HG03066 (cell line): Measurements from ENCODE around the gene RASL11B.

Source experiments
- ATAC-seq: cut with Tn5 transposase; IDR thresholded peaks from one replicate; pipeline ENCODE4 v1.9.1; 2021; ENCODE audit warnings: low read depth; ENCODE audit not compliant: unreplicated experiment

The RASL11B gene

DNA sequence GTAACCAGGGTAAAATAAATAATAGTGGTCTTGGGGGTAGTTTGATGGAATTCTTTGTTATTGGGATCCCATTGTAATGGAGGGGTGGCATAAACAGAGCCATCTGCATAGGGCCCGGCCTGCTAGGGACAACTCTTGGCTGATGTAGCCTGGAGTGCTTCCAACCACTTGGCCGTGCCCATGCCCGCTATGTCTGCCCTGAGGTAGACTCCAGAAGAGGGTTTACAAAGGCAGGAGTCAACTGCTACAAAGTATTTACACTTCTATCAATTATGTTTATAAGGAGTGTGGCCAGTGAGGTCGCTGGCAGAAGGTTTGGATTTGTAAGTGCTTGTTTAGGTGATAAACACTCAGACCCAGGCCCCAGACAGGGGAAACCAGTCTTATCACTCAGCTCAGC lies 8.1 kb downstream of the RASL11B start:
- no peak for ATAC-seq

DNA sequence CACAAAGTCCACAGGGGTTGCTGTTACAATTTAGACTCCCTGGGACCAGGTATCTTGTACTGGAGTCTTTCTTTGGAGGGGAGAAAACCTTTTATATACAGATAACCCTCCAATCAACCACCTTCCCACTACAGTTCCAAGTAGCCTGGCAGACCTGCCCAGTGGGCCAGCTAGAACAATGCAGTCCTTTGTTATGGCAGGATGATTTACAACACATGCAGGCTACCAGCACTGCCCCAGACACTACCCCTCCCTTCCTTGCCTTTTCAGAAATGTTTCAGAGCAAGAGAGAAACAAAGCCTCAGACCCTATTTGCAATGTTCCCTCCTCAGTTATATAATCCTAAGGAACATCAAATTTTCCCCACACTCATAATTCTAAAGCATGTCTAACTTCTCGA lies 11.1 kb downstream of the RASL11B start:
- no peak for ATAC-seq

DNA sequence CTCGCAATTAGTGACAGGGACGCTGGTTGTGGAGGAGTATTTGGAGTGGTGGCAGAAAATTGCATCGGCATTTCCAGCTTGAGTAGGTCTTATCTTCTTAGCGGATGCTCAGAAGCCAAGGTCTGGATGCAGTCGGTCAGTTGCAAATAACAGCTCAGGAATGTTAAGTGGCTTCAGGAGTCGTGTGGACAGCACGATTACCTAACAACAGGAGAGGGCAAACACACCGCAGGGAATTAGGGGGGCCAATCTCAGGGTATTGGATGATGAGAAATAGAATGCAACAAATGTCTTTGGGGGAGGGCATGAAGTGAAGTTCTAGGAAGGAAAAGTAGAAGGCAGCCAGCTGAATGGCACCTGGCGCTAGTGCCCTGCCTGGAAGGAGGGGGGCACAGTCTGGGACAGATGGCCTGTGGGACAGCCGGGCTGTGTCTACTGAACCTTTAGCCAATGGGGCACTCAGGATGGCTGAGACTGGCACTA lies 11.8 kb downstream of the RASL11B start:
- ATAC-seq = no peak

DNA sequence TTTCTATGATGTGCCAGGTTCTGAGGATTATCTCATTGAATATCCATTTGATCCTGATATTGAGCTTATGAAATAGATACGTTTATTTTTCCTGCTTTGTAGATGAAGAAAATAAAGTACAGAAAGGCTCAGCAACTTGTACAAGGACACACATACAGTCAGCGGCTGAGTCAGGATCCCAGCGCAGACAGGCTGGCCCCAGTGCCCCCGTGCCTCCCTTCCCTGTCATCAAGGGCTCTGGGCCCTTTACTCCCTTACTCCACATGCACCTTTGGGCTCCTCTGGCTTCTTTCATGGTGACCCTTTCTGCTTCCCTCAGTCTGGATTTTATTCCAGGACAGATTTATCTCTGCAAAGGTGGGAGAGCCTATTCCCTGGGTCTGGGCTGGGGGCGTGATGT lies 12.8 kb downstream of the RASL11B start:
- ATAC-seq = no peak

DNA sequence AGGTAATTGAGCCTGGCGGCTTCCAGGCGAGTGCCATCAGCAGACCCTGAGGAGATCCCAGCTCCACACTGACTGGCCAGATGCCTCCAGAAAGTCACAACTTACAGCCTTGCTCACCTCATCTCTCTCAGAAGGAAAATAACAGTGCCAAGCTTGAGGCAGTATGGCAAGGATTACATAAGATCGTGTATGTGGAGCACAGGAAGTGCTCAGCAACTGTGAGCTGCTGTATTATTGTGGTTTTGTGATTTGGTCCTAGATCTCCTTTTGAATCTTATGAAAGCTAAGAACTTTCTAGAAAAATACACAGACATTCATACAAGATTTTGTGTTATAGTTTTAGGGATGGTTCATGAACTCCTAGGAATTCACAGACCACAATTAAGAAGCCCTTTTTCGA lies 14.0 kb downstream of the RASL11B start:
- ATAC-seq = no peak

DNA sequence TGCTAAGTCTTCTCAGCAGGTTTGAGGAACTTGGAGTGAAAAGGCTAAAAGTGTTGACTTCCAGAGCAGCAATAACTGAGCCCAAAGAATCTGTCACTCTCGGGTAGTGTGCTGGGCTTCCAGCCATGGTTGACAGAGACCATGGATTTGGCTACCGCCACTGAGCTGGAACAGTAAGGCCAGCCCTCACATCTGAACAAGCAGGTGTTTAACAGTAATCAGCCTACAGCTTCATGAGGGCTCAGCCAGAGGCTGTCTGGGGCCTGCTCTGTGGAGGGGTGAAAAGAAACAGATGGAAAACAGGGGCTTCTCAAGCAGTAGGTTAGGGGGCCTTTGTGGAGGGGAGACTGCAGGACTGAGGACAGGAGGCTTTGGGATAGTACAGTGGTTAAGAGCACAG lies 14.9 kb downstream of the RASL11B start:
- ATAC-seq = no peak

DNA sequence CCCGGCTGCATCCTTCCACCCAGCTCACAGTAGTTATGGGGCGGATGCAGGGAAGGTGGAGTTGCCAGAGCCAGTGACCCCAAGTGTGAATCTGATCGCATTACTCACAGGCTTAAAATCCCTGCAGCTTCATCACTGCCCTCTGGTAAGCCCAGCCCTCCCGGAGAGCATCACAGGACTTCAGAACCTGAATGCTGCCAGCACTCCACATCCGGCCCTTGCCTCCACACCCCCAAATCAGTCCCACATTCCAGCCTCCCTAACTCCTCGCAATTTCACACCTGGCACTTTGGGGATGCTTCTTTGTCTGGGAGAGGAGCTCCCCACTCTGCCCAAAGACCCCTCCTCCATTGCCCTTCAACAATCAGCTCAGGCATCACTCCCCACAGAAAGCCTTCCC lies 15.6 kb downstream of the RASL11B start:
- ATAC-seq = no peak

DNA sequence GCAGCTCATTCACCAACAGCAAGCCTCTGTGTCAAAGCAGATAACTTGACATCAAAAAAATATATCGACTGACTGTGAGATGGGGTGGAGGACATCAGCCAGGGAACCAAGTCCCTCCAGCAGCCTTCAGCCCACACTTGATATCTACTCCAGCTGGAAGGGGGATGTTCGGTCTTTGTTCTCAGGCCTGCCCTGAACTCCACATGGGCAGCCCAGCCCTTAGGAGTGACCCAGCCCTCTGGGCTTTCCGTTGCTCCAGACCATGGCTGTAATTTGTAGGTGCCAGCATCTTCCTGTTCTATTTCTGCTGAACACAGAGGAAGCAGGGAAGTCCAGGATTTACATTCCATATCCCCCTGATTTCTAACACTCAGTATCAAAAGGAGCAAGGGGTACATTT lies 17.4 kb downstream of the RASL11B start:
- ATAC-seq = no peak

DNA sequence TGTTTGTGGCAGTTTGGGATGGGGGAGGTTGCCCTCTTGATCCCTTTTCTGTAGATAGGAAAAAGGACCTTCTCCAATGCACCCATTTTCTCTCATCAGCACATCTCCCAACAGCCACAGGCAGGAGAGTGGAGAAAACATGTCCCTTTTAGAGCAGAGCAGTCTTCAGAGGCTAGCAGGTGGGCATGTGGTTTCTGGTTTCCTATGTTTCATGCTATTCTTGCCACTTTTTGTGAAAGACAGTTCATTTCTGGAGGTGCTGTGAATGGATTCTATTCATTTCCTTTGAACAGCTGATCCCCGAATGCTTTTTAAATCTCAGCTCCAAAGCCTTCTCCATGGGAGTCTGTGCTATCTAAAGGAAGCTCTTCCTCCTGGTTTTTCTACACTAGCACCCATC lies 18.9 kb downstream of the RASL11B start:
- ATAC-seq = no peak

DNA sequence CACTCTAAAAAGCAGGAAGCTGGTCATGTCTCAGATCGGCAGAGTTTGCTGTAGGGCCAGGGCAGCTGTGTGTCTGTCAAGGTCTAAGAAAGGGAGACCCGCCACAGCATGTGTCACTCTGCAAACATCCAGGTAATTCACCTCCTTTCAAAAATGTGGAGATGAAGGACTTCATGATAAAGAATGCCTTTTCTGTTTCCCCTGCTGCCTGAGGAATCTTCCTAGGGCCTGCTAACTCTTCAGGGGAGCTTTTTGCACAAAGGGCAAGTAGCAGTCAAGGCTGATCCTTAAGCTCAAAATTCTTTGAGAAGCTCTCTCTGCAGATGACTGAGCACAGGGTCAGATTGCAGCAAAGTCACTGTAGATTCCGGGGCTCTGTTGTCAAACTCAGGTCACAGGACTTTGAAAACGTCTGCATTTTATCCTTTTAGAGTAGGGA lies 21.1 kb downstream of the RASL11B start:
- ATAC-seq = no peak

DNA sequence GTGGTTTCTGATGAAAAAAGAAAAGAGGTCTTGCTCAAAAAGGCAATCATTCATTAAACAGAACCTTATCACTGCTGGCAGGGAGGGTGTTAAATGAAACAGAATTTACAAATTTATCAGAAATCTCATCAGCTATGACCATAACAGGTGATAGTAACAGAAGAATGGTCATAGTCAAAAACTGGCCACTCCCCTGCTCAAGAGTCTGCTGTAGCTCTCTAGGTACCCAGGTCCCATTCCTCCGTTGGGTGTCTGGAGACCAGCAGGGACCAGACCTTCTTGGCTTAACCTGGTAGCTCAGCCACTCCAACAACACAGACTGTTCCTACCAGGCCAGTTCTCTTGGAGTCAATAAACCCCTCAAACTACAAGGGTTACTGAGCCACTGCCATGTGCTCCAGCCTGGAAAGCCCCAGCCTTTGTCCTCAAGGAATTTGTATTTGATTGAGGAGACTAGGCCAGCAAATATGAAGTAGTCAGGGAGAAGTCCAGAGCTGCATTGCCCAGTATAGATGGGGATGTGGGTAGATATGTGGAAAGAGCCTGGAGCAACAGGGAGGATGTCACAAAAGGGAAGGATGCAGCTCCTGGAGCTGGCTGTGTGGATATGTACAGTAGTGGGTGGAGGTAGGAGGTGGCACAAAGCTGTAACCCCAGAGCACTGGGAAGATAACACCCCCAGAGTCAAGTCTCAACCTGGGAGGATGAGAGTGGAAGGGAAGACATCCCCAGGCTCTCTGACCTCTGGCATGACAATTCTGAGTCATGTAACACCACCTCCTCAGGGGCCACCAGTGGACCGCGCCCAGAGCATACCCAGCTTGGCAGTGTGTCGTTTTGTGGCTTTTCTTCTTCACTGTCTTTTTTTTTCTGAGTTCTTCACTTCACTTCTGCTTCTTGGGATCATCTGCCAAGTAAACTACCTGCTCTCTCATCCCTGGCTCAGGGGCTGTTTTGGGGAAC lies 21.9 kb downstream of the RASL11B start:
- ATAC-seq = no peak

DNA sequence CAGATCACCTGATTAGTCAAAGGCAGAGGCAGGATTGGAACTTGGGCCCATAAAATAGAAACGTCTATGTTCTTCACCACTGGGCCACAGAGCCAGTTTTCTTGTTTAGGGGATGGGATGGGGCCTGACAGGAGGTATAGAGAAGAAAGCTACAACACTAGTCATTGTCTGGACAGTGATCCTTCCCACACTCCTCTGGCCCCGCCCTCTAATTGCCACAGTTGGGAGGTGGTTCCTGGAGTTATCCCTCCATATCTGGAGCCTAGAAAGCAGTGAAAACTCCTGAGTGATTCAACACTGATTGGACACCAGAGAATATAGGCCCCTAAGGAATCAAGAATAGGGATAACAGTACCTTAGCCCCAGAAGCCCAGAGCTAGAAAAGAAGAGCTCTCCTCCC lies 22.9 kb downstream of the RASL11B start:
- no peak for ATAC-seq

DNA sequence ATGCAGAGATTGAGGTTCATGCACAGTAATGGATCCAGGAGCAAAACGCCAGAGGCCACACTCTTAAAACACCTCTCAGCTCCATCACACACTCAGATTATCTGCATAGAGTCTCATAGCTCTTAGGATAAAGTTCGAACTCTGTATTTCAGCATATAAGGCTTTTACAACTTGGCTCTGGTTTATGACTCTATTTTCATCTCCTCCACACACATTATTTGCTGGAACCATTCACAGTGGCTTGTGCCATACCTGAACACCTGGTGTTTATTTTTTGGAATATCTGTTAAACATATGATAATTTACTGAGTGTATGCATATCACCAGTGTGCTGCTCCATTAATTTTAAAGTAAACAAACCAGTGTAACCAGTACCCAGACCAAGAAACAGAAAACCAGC lies 27.2 kb downstream of the RASL11B start:
- no peak for ATAC-seq

DNA sequence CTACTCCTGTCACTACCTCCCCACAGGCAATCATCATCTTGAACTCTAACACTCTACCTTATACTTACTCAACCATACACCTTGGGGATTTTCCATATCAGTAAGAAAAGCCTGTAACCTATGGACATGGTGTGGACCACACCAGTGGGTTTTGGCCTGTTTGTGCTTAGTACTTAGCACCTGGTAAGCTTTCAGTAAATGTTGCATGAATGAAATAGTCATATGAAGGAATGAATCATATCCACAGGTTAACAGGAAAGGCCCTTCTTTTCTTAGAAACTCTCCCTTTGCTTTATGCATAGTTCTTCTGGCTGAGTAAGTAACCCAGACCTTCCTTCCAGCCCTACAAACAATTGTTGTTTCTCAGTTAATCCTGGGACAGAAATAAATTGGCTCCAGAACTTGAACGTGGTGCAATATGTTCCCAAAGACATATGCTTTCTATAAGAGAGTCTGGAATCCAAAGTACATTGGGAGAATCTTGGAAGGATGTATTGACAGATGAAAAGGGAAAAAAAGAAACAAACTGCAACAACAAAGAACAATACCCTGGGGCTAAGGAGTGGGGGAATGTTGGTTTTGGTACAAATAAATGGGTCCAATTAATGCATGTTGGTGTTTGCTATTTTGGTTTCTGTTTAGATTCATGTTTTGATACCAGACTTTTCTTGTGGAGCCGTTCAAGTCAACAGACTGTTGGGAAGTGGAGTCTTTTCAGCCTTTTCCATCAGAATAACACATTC lies 27.8 kb downstream of the RASL11B start:
- ATAC-seq = no peak

DNA sequence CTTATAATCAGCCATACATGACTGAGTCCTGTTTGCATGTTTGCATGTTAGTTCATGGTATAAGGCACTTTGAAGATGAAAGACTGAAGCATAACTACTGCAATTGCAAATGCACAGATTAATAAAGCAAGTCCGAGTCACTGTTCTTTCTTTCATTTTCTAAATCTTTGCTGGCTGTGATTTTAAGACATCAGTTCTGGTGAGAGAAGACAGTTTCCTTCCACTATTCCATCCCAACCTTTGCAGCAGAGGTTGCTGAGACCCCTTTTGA lies 28.3 kb downstream of the RASL11B start:
- ATAC-seq = no peak

DNA sequence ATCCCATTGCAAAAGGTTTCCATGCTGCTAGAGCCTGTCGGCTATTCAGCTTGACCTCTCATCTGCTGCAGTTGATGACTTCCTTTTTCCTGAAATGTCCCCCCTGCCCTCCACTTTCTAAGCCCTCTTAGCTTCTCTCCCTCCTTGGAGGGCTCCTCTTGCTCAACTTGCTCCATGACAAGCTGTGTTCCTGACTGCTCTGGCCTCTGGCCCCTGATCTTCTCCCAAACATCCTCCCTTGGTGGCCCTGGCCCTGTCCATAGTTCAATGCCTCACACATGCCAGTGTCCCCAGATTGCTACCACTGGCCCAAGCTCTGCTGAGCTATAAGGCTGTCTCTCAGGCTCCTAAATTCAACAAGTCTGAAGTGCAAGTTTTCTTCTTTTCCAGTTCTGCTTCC lies 29.6 kb downstream of the RASL11B start:
- no peak for ATAC-seq

DNA sequence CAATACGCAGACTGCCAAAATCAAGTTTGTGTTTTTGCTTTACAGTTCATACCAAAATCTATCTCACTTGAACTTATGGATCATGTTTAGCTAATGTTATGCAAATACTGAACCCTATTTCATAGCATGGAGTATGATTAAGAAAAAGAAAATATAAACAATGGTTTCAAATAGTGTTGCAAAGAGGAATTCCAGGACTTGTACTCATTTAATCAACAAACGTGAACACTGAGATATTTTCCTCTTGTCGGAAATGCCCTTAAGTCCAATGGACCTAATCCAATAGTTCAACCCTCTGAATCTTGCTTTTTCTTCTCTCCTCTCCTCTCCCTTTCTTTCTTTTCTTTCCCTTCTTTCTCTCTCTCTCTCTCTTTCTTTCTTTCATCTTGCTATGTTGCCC lies 30.8 kb downstream of the RASL11B start:
- ATAC-seq = no peak

DNA sequence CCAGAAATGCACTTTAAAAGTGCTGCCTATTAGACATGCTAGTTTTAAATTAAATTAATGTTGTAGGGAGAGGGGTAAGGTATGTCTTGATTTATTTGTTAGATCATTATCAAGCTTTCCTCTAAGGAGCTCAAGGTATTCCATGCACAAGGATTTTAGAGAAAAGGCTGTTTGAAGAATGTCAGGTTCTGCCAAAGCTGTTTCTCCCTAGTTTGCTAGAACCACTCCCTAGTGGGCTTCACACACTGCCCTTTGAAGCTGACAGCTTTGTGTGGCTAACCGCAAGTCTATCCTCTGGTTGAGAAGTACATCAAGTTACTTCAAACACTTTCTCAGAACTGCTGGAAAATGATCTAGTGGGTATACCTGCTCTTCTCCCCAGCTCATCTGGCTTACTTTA lies 32.3 kb downstream of the RASL11B start:
- ATAC-seq = no peak

DNA sequence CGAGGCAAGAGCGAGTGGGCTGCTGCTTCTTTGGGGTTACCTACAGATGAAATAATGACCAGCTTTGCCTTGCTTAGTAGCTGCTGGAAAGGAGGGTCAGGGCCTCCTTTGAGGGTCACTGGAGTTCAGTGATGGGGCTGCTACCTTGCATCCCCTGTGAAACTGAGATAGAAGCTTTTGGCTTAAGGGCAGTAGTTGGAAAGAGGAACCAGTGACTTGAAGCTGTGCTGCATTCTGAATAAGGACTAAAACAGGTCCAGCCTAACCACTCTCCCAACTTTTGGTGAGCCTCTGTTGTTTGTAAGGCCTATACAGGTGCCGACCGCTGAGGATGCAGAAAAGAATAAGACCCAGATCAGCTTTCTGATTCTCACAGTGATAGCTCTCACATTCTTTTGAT lies 41.2 kb downstream of the RASL11B start:
- no peak for ATAC-seq

DNA sequence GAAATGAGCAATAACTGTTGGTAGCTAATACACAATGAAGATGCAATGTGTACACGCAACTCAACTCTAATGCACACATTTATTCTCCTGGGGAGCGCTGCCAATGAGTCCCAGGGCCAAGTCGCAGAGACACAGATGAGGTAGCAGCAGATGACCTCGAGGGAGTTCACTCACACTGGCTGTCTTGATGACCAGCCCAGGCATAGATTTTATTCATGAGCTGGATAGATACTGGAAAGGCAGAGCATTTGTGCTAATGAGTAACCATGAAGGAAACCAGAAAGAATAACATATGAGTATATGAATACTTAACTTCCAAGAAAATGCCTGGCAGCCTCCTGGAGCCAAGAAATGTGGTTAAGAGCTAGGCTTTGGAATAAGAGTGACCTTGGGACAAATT lies 42.3 kb downstream of the RASL11B start:
- no peak for ATAC-seq

DNA sequence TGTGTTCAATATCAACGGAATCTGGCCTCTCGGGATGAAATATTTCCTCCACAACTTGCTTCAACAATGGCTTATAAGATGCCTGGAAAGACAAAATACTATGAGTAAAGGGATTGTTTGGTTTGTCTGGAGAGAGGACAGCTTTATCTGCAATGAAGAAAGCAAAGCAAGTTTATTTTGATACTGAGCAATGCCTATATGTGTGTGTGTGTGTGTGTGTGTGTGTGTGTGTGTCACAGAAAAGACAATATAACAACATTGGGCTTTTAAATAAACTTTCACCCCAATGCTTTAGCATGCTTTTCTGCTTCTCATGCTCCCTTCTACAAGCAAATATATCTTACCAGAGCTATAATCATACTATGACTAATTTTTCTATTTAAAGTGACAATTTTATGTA lies 45.4 kb downstream of the RASL11B start:
- no peak for ATAC-seq

DNA sequence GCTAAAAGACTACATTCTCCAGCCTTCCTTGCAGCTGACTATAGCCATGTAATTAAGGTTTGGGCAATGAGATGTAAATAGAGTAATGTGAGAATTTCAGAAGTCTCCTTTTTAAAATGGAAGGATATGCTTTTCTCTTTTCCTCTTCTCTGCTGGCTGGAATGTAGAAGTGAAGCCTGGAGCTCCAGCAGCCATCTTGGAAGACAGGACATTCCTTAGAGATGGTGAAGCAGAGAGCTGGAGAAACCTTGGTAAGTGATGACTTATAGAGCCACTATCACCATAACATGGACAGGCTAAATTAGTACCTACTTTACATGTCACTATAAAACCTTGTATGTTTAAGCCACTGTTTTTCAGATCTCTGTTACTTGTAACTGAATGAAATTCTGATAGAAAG lies 48.0 kb downstream of the RASL11B start:
- no peak for ATAC-seq
